Calu3 (cell line): Measurements from ENCODE around the gene SRP14. TPM values are rescaled to one million over a fixed set of nuclear protein-coding genes. Genes with fewer than 3 reads are reported as not detected.

Experiments
- BruUV-seq: library from RNA; stranded (reverse); fragments of 400-500 nt; replicated peaks from 2 replicates; lab custom pipeline; 2021; lab: Mats Ljungman, UMichigan
- CTCF ChIA-PET: fragments of 300-600 bp; sonication (Branson Sonifier 250); formaldehyde crosslinking; loops from one replicate; lab custom pipeline; 2022; ENCODE audit warnings: antibody characterized with exemption; lab: Charles Lee
- DNase-seq: peaks from one replicate; pipeline ENCODE4 v3.0.0; 2022
- H3K27ac Mint-ChIP-seq: one replicate; pipeline ENCODE4 v1.8.0; 2022; ENCODE audit warnings: mixed read lengths; ENCODE audit not compliant: unreplicated experiment
- H3K27me3 Mint-ChIP-seq: one replicate; pipeline ENCODE4 v1.8.0; 2022; ENCODE audit warnings: mixed read lengths; ENCODE audit not compliant: unreplicated experiment
- H3K36me3 Mint-ChIP-seq: one replicate; pipeline ENCODE4 v1.8.0; 2022; ENCODE audit warnings: mild to moderate bottlenecking, moderate library complexity, mixed read lengths; ENCODE audit not compliant: insufficient read depth, unreplicated experiment
- H3K4me1 Mint-ChIP-seq: one replicate; pipeline ENCODE4 v1.8.0; 2022; ENCODE audit warnings: mild to moderate bottlenecking, low read depth, mixed read lengths; ENCODE audit not compliant: unreplicated experiment
- H3K4me3 Mint-ChIP-seq: one replicate; pipeline ENCODE4 v1.8.0; 2022; ENCODE audit warnings: mild to moderate bottlenecking, low read depth, moderate library complexity, mixed read lengths; ENCODE audit not compliant: unreplicated experiment
- H3K9me3 Mint-ChIP-seq: one replicate; pipeline ENCODE4 v1.8.0; 2022; ENCODE audit warnings: low read depth, mixed read lengths; ENCODE audit not compliant: unreplicated experiment
- CTCF ChIP-seq: fragments of 200-600 bp; IDR thresholded peaks from one replicate; pipeline ENCODE4 v1.8.0; 2022; ENCODE audit warnings: antibody characterized with exemption; ENCODE audit not compliant: unreplicated experiment
- intact Hi-C: fragments of 100-400 bp; cut with micrococcal nuclease; formaldehyde crosslinking; loops from one replicate; pipeline ENCODE4 v1.10.0; 2022; ENCODE audit not compliant: unreplicated experiment
- total RNA-seq: library from RNA; stranded (reverse); gene quantifications from 2 replicates; pipeline ENCODE4 v1.2.3, GENCODE V29; 2022

SRP14 gene
- total RNA-seq, 1 experiment from 2014 or later: 113 TPM

DNA sequence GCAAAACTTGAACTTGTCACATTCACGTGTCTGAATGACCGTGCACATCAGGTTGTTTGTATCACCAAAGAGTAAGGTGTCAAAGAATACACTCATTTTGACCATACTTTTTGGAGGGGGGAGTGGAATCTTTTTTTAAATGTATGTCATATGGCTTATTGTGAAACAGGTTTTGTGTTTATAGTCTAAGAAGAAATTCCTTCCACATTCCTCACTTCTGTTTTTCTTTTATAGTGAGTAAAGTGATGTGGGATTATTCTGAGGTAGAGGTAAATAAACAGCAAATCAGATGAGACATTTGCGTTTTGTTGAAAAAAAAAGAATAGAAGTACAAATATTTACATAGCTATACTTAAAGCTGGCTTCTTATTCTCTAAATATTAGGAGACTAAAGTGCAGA is 33.0 kb downstream of the SRP14 start:
- DNase-seq: no peak
- TF ChIP-seq CTCF: no peak
- Mint-ChIP-seq H3K4me1 (no peaks in the 10 kb centered on the region), H3K36me3 (no peaks in the 10 kb centered on the region), H3K27ac (no peak overlapping the region), H3K4me3 (no peak overlapping the region), H3K9me3 (no peaks in the 10 kb centered on the region), H3K27me3 (no peaks in the 10 kb centered on the region)
- CTCF ChIA-PET: no interaction called here
- intact Hi-C loops: no loop called here
- BruUV-seq: no TSS peak

GRCh38 chr15:40003116-40003916 is 35.7 kb downstream of the SRP14 start:
- H3K27ac Mint-ChIP-seq: no peak overlapping the region
- no peaks in the 10 kb centered on the region for H3K27me3 Mint-ChIP-seq
- intact Hi-C loops: no loop called here
- CTCF ChIA-PET: no interaction called here
- no peak overlapping the region for H3K4me3 Mint-ChIP-seq
- no peak for DNase-seq
- H3K9me3 Mint-ChIP-seq: no peaks in the 10 kb centered on the region
- no peak for TF ChIP-seq CTCF
- H3K4me1 Mint-ChIP-seq: no peaks in the 10 kb centered on the region
- no TSS peak for BruUV-seq
- H3K36me3 Mint-ChIP-seq: no peaks in the 10 kb centered on the region

DNA sequence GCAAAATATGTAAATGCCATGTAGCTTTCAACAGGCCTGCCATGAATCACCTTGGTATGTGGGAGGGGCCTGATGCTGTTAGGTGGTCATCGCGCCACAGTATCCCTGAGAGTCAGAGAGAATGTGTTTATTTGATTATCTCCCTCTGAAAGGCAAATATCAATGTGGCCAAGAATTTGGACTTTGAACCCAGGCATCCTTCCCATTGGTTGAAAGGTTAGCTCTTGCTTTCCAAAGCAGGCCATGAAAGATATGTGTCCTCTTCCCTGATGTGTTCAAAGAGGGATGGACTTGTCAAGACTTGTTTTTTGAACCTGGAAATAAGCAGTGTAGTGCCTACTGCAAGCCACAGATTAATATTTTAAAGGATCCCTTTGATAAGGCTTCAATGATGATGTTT is 36.7 kb downstream of the SRP14 start:
- no peak overlapping the region for H3K27ac Mint-ChIP-seq
- no TSS peak for BruUV-seq

DNA sequence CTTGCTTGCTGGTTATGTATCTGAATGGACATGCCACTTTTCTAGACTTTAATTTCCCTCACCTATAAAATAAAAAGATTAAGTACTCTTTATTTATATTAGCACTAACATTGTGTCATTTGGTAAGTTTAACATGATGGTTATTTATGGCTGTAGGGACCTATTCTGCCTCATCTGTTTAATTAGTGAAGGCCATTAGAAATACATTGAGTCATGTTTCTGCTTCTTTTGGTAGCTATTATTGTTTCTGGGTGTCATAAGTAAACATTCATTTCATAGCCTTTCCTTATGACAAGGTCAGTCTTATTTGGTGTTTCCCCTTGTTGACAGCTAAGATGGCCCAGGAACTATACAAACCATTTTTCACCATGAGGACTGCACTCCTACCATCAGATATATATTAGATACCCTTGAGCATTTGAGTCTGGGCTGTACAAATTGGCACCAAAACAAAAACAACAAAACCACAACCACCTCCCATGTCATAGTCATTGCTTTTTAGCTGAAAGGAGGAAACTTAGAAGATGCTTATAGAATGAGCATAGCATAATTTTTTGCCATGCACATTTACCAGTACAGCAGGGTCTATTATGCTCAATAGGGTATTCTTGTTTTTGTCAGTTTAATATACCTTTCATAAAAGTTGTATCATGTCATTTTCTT is 39.3 kb downstream of the SRP14 start:
- intact Hi-C loops: no loop called here
- H3K27me3 Mint-ChIP-seq: no peaks in the 10 kb centered on the region
- no peaks in the 10 kb centered on the region for H3K9me3 Mint-ChIP-seq
- H3K4me3 Mint-ChIP-seq: no peak overlapping the region
- H3K36me3 Mint-ChIP-seq: no peaks in the 10 kb centered on the region
- no peaks in the 10 kb centered on the region for H3K4me1 Mint-ChIP-seq
- no peak for DNase-seq
- no TSS peak for BruUV-seq
- no peak overlapping the region for H3K27ac Mint-ChIP-seq
- no peak for TF ChIP-seq CTCF
- CTCF ChIA-PET: no interaction called here

More for the DNA sequence above, 36.7 kb downstream of the SRP14 start:
- no peaks in the 10 kb centered on the region for H3K4me1 Mint-ChIP-seq
- DNase-seq: peak; percentile 20
- no peaks in the 10 kb centered on the region for H3K27me3 Mint-ChIP-seq
- no peaks in the 10 kb centered on the region for H3K36me3 Mint-ChIP-seq
- H3K4me3 Mint-ChIP-seq: no peak overlapping the region
- CTCF ChIA-PET: no interaction called here
- TF ChIP-seq CTCF: no peak
- no peaks in the 10 kb centered on the region for H3K9me3 Mint-ChIP-seq
- intact Hi-C loops: no loop called here
